ENCODE data around the gene GPR132. TPM values are rescaled to one million over a fixed set of nuclear protein-coding genes. Genes with fewer than 3 reads are reported as not detected.

The GPR132 gene
- total and polyA plus RNA-seq, 2 donors (not counting 3 experiments of a cell fraction or from before 2014, with no cell fraction given): not detected

- no peaks in the 10 kb centered on the region for H4K20me1 ChIP-seq (replicated peaks; ENCODE audit: control insufficient read depth, extremely low read depth, insufficient read depth, low read length)
- peaks cover 98% of the 10 kb centered on the region for H3K79me2 ChIP-seq (ENCODE audit: control insufficient read depth, insufficient read depth, low read length)
- H3K27me3 ChIP-seq (ENCODE audit: control insufficient read depth in 2 of 2, insufficient read depth in 2 of 2, low read length in 2 of 2): no peaks in the 10 kb centered on the region
- FAIRE-seq (no peak), DNase-seq (ENCODE audit: low read depth, low spot score) (no peak)
- no peak overlapping the region for H3K9ac ChIP-seq (replicated peaks; ENCODE audit: extremely low read depth, insufficient read depth, low read length)
- H3K36me3 ChIP-seq (ENCODE audit: control insufficient read depth in 2 of 2, extremely low read depth in 1 of 2, insufficient read depth in 2 of 2, low read length in 2 of 2): peaks cover 3 to 6% of the 10 kb centered on the region in 2 experiments
- TF ChIP-seq GATA2 (IDR thresholded peaks at IDR 0.05; ENCODE audit: insufficient read depth, insufficient read length, low read depth, low read length) (no peak), POLR2AphosphoS5 (IDR thresholded peaks at IDR 0.05; ENCODE audit: insufficient read depth, low read depth, low read length) (no peak), POLR2A (IDR thresholded peaks at IDR 0.05; ENCODE audit: low read depth, low read length) (no peak), JUN (IDR thresholded peaks at IDR 0.05; ENCODE audit: borderline replicate concordance, insufficient read depth, insufficient read length, low read depth) (no peak), CTCF (IDR thresholded peaks at IDR 0.05; ENCODE audit: extremely low read depth in 1 of 2, insufficient read depth in 1 of 2, low read depth in 1 of 2, low read length in 2 of 2) (no peak)
- TF ChIP-seq, protein P1, sequence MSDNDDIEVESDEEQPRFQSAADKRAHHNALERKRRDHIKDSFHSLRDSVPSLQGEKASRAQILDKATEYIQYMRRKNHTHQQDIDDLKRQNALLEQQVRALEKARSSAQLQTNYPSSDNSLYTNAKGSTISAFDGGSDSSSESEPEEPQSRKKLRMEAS (IDR thresholded peaks at IDR 0.05; ENCODE audit: insufficient read depth, insufficient read length): no peak
- H3K4me2 ChIP-seq (ENCODE audit: insufficient read depth, low read length): no peak overlapping the region
- no peak overlapping the region for H3K27ac ChIP-seq (ENCODE audit: insufficient read depth, low read depth, low read length)
- CTCF ChIA-PET: interaction anchor here (1.2 to 1.6 kb wide), 3 partner anchors 11 to 42 kb away, joined by 4 to 6 read pairs (median 6); no protein-coding TSS in a partner anchor
- H3K4me3 ChIP-seq (replicated peaks in 1 of 3; ENCODE audit: insufficient read depth in 1 of 3, low read depth in 1 of 3, low read length in 3 of 3): no peak overlapping the region
- intact Hi-C loops (cut with micrococcal nuclease): loop anchor here (1.0 kb wide), 1 partner anchor 29 kb away; no protein-coding TSS in a partner anchor
- no peaks in the 10 kb centered on the region for H3K9me3 ChIP-seq (replicated peaks; ENCODE audit: control insufficient read depth, insufficient read depth, low read length)
- no peaks in the 10 kb centered on the region for H3K9me1 ChIP-seq (replicated peaks; ENCODE audit: control insufficient read depth, extremely low read depth, insufficient read depth, low read length)
- H2AFZ ChIP-seq (ENCODE audit: low read depth, low read length): no peak overlapping the region
- BruUV-seq (replicated peaks): no TSS peak
- dilution Hi-C loops (cut with MboI; ENCODE audit: extremely low pct_ligation_motif_present, low sequenced_read_pairs): no loop called here
- peaks cover 39% of the 10 kb centered on the region for H3K4me1 ChIP-seq (ENCODE audit: control insufficient read depth, extremely low read depth, insufficient read depth, low read length)
- POLR2A ChIA-PET: interaction anchor here (0.6 kb wide), 1 partner anchor 42 kb away, joined by 5 read pairs; no protein-coding TSS in a partner anchor
Measured at GRCh38 chr14:105015905-105016304, 49.3 kb downstream of the GPR132 start.
